NB4 (cell line): ENCODE measurements around the gene ZNHIT1.

Experiments
- CTCF ChIP-seq: IDR thresholded peaks from one replicate; pipeline ENCODE4 v1.5.1; 2012; ENCODE audit warnings: low read depth, low read length
- MAX ChIP-seq: IDR thresholded peaks from 2 replicates; pipeline ENCODE4 v1.6.1; 2011; ENCODE audit warnings: low read depth, low read length
- MYC ChIP-seq: IDR thresholded peaks from 2 replicates; pipeline ENCODE4 v1.6.1; 2011; ENCODE audit warnings: low read depth, low read length
- POLR2A ChIP-seq: IDR thresholded peaks from 2 replicates; pipeline ENCODE4 v1.6.1; 2011; ENCODE audit warnings: mild to moderate bottlenecking; ENCODE audit not compliant: insufficient read length; ENCODE audit errors: extremely low read depth

- no peak for TF ChIP-seq CTCF
- no peak for TF ChIP-seq MAX
- TF ChIP-seq POLR2A, result no peak
- TF ChIP-seq MYC, result no peak
Measured at GRCh38 chr7:101172854-101173751, 44.9 kb upstream of the ZNHIT1 start.
